GM19455 (cell line): ENCODE data around the gene NFATC3.

Source experiments
- ATAC-seq: cut with Tn5 transposase; IDR thresholded peaks from one replicate; pipeline ENCODE4 v1.9.1; 2021; ENCODE audit not compliant: unreplicated experiment

The NFATC3 gene

DNA sequence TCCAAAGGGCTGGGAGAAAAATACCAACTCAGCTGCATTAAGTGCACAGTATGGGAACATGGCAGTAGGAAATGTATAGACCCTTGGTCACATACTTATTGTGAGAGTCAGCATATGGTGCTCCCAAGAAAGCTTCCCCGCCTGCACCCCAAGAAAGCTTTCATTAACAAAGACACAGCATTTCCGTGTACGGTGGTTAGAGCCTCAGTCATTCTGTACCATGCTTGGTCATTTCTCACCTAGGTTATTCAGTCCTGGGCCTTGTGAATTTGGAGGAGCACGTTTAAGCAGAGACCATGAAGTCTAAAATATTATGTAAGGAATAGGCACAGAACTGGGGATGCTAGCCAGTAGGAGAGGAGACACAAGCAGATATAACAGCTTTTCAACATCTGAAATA, 94.7 kb downstream of the NFATC3 start:
- no peak for ATAC-seq

DNA sequence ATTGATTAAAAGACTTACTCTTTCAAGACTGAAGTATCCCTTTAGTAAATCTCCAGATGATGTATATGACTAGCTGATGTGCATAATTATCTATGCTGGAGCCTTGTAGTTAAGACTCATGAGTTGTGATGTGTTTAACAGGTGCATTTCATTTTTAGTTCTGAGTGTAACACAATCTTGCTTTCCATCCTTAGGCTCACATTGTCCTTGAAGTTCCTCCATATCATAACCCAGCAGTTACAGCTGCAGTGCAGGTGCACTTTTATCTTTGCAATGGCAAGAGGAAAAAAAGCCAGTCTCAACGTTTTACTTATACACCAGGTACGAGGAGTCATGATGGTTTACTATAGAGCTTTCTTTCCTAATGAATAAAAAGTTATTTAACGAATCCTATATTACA, 97.9 kb downstream of the NFATC3 start:
- no peak for ATAC-seq

DNA sequence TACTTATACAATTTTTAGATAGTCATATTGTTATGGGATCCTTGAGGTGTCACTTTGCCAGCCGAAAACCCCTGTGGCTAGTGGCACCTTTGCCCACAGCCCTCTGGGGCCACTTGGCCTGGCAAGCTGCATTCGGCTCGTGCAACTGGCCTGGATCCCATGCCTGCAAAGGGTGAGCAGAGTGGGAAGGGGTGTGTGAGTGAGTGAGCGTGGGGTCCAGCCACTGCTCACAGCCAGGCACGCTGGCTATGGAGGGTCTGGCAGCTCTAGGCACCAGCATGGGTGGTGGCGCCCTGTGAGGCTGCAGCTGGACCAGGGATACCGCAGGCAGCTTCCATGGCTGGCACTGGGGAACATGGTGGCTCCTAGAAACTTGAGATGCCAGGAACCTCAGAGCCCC, 101.7 kb downstream of the NFATC3 start:
- no peak for ATAC-seq

DNA sequence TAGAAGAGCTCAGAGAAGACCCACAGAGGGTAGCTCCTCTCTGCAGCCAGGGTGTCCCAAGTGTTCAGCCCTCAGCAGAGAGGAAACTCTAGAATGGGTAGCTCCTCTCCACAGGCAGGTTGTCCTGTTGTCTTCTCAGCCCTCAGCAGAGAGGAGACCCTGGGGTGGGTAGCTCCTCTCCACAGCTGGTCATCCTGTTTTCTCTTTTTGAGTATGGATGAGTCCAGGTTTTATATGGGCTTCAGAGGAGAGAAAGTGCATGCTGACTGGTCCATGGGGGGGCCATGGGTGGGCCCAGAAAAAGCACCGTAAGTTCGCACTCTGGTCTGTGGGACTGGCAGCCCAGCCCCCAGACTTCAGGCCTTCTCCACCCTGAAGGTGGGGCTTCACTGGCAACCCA, 102.3 kb downstream of the NFATC3 start:
- ATAC-seq = no peak

- ATAC-seq = no peak
These were observed 103.0 kb downstream of the NFATC3 start for GRCh38 chr16:68188170-68188569.

- ATAC-seq = no peak
These were observed 104.9 kb downstream of the NFATC3 start for GRCh38 chr16:68190081-68190480.

DNA sequence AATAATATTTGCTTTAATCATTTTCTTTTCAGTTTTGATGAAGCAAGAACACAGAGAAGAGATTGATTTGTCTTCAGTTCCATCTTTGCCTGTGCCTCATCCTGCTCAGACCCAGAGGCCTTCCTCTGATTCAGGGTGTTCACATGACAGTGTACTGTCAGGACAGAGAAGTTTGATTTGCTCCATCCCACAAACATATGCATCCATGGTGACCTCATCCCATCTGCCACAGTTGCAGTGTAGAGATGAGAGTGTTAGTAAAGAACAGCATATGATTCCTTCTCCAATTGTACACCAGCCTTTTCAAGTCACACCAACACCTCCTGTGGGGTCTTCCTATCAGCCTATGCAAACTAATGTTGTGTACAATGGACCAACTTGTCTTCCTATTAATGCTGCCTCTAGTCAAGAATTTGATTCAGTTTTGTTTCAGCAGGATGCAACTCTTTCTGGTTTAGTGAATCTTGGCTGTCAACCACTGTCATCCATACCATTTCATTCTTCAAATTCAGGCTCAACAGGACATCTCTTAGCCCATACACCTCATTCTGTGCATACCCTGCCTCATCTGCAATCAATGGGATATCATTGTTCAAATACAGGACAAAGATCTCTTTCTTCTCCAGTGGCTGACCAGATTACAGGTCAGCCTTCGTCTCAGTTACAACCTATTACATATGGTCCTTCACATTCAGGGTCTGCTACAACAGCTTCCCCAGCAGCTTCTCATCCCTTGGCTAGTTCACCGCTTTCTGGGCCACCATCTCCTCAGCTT, 105.8 kb downstream of the NFATC3 start:
- no peak for ATAC-seq

- ATAC-seq = no peak
These were observed 109.1 kb downstream of the NFATC3 start for GRCh38 chr16:68194251-68194650.

DNA sequence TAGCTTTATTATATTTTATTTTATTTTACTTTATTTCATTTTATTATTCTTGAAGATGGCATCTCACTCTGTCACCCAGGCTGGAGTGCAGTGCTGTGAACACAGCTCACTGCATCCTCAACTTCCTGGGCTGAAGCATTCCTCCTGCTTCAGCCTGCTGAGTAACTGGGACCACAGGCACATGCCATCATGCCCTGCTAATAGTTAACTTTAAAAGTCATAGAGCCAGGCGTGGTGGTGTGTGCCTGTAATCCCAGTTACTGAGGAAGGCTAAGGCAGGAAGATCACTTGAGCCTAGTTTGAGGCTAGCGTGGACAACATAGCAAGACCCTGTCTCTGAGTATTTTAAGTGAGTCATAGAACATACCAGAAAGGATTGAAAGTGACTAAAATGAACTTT, 112.1 kb downstream of the NFATC3 start:
- no peak for ATAC-seq

DNA sequence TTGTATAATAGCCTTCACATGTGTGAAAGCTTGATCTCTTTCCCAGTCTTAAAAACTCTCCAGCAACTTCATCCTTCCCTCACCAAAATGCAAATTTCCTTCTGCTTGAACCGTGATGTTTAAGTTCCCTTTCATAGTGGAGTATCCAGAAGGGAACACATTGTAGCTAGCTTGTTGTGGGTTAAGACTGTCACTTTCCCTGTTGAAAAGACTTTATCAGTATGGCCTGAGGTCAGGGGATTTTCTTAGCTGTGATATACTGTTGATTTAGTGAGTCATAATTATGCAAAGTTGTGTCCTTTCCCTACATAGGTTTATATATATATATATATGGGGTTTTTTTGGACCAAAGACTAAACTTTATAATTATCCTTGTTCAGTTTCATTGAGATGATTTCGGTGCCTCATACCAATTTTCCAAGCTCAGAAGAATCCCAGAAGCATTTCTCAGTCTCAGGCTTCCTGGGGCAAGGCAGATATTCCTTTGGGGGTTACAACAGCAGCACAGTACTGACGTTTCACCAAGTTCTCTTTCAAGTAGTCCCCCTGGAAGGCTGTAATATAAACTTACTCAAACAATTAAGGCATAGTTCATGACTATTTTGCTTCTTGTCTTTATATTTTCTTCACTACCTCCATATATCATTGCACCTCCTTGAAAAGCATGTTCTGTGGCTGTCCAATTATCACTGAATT, 115.1 kb downstream of the NFATC3 start:
- no peak for ATAC-seq

DNA sequence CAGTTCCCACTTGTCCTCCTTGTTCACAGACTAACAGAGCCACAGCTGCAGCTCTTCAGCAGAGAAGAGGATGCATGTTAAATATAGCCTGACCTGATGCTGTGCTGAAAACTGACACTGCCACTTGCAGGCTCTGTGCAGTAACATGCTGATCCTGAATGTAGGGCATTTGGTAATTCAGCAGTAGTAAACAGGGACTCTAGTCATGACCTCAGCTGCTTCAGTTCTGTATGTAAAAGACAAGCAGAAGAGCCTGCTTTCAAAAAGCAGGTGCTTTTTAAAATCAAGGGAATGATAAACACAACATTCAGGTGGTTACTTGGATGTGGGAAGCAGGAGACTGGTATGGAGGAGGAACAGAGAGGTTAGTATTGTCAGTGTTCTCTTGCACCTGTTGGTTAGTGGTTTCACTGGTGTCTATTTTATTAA, 116.9 kb downstream of the NFATC3 start:
- no peak for ATAC-seq

DNA sequence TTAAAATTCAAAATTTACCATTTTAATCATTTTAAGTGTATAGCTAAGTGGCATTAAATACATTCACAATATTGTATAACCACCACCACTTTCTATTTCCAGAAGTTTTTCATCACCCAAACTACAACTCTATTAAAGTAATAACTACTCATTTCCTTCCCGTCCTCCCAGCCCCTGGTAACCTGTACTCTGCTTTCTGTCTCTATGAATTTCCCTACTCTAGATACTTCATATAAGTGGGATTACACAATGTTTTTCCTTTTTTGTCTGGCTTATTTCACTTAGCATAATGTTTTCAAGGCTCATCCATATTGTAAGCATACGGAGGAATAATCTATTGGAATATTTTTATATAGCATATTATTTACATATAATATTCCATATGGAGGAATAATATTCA, 121.1 kb downstream of the NFATC3 start:
- no peak for ATAC-seq

- ATAC-seq = no peak
These were observed 129.6 kb downstream of the NFATC3 start for GRCh38 chr16:68214726-68215125.

GRCh38 chr16:68215302-68215701, 130.1 kb downstream of the NFATC3 start:
- ATAC-seq = no peak

DNA sequence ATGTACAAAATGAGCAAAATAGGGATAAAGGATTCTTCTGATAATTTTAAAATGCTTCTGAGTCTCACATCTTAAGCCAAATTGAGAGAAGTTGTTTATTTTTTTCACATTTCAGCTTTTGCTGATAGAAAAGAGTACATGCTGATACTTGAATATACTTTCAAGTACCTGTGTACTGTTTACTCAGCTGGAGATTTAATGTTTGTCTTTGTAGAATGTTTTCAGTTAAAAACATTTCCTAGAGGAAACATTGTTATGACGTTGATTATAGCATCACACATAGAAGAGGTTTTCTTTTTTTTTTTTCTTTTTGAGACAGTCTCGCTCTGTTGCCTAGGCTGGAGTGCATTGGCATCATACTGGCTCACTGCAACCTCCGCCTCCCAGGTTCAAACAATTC, 131.1 kb downstream of the NFATC3 start:
- ATAC-seq = no peak

DNA sequence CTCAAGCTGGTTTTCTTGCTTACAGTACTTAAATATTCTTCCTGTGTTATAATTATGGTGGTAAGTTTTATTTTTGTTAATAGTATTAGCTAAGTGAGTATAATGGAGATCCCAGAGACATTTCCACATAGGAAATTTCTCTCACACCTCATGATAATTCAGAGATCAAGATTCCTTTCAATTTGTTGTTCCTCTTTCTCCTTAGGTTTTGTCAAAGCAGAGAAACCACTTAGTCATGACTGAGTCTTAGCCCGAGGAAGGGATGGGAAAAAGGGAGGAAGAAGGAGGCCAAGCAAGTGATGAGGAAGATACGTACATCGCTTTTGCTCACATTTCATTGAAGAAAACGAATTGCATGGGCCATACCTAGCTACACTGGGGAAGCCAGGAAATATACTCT, 132.3 kb downstream of the NFATC3 start:
- no peak for ATAC-seq

GRCh38 chr16:68219725-68220351, 134.7 kb downstream of the NFATC3 start:
- ATAC-seq = no peak

DNA sequence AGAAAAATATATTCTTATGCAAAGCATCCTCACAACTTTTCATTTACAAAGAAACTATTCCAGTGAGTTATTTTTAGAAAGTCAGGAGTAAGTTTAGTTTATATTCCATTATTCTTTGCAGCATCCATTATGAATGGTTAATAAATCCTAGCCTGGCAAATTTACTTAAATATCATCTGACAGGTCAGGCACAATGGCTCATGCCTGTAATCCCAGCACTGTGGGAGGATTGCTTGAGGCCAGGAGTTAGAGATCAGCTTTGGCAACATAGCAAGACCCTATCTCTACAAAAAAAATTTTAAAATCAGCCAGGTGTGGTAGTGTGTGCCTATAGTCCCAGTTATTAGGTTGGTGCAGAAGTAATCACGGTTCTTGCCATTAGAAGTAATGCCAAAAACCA, 137.9 kb downstream of the NFATC3 start:
- ATAC-seq = no peak

GRCh38 chr16:68226116-68226515, 140.9 kb downstream of the NFATC3 start:
- no peak for ATAC-seq

GRCh38 chr16:68227183-68227793, 142.1 kb downstream of the NFATC3 start:
- no peak for ATAC-seq

DNA sequence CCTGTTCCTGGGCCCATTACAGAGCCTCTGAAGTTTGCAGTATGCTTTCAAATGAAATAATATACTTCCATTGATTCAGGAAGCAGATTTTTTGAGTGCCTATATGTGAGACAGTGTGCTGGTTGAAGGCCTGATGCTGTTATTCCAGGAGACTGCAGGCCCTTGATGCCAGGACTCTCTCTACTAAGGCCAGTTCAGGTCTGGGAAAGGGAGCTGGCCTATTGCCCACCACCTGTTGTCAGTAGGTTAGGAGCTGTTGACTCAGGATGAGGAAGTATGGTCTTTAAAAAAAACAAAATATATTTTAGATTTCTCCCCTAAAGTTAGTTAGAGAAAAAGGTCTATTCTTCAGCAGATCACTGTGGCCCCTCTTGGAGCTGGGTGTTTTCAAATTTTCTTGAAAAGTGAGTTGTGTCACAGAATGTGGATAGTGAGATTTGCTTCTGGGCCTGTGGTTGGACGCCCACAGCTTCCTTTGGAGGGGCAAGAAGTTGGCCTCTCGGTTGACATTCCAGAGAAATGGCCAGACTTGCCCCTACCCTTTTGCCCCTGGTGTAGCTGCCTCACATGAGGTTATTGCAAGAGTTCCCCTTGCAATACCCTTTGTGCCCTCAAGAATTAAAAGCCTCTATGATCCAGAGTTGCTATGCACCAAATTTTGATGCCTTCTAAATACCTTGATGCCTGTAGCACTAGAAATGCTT, 142.8 kb downstream of the NFATC3 start:
- ATAC-seq = no peak
